H1 (cell line): ENCODE measurements around the gene KPNA1. TPM values are rescaled to one million over a fixed set of nuclear protein-coding genes. Genes with fewer than 3 reads are reported as not detected.

Experiments used
- polyA plus RNA-seq, 7 experiments: library from polyadenylated mRNA; depleted of rRNA in 3 of 7; stranded (reverse) in 5 of 7; unstranded in 2 of 7; fragments of >200 nt in 5 of 7; fragments of 200-250 nt in 2 of 7; gene quantifications; 1 replicate in 5 of 7; 2 replicates in 1 of 7; 4 replicates in 1 of 7; pipeline versions ENCODE4 v1.2.1 to v1.2.3, GENCODE V29; 2011 to 2013; ENCODE audit warnings: missing spikeins in 2 of 7, mixed read lengths in 2 of 7
- small RNA-seq: library from polyadenylated mRNA; stranded (forward); fragments of <200 nt; extraction: miRNeasy Mini kit (QIAGEN cat#:217004); gene quantifications from one replicate; pipeline ENCODE3, GENCODE V24; 2013; ENCODE audit not compliant: insufficient read depth
- total RNA-seq: library from RNA; stranded (reverse); fragmentation: NEBNext Ultra II Directional; extraction: Animal tissue kit (Norgen Biotek cat#: 25700); gene quantifications from 2 replicates; pipeline ENCODE4 v1.2.1, GENCODE V29; 2021

KPNA1 gene
- total and polyA plus RNA-seq, 2 of the 8 experiments (the other 6 are each of a cell fraction or from before 2014, with no cell fraction given), result 14.8 to 63.0 TPM

Small RNAs within 50 kb of the gene (small RNA-seq; reads per million reads assigned to genes)
- gene AC083798.1 (not detected), gene AC096861.1 (not detected)

Other genes with a start within 250 kb of the KPNA1 start
- not detected in 2 replicates for gene CSTA, start 189.7 kb downstream of the KPNA1 start, total RNA-seq
- gene CSTA, start 189.7 kb downstream of the KPNA1 start, polyA plus RNA-seq (2011; rRNA removed), result not detected in 2 replicates
- gene MIX23, start 131.7 kb downstream of the KPNA1 start, total RNA-seq, result 69.6 and 90.1 TPM in 2 replicates
- gene MIX23, start 131.7 kb downstream of the KPNA1 start, polyA plus RNA-seq (2011; rRNA removed), result 10.9 and 22.1 TPM in 2 replicates
- gene FAM162A, start 130.8 kb downstream of the KPNA1 start, total RNA-seq, result 54.1 and 59.7 TPM in 2 replicates
- gene FAM162A, start 130.8 kb downstream of the KPNA1 start, polyA plus RNA-seq (2011; rRNA removed), result 21.0 and 38.2 TPM in 2 replicates
- 2.7 and 3.5 TPM in 2 replicates for gene WDR5B, start 98.9 kb downstream of the KPNA1 start, total RNA-seq
- 1.4 and 1.9 TPM in 2 replicates for gene WDR5B, start 98.9 kb downstream of the KPNA1 start, polyA plus RNA-seq (2011; rRNA removed)
- 3.4 and 3.7 TPM in 2 replicates for gene PARP9, start 49.4 kb upstream of the KPNA1 start, total RNA-seq
- 1.9 and 4.5 TPM in 2 replicates for gene PARP9, start 49.4 kb upstream of the KPNA1 start, polyA plus RNA-seq (2011; rRNA removed)
- 8.4 and 11.3 TPM in 2 replicates for gene DTX3L, start 49.4 kb upstream of the KPNA1 start, total RNA-seq
- 1.7 and 1.9 TPM in 2 replicates for gene DTX3L, start 49.4 kb upstream of the KPNA1 start, polyA plus RNA-seq (2011; rRNA removed)
- 0.21 and 0.37 TPM in 2 replicates for gene PARP15, start 62.7 kb upstream of the KPNA1 start, total RNA-seq
- 0.33 and 0.45 TPM in 2 replicates for gene PARP15, start 62.7 kb upstream of the KPNA1 start, polyA plus RNA-seq (2011; rRNA removed)
- 15.9 and 17.6 TPM in 2 replicates for gene PARP14, start 165.9 kb upstream of the KPNA1 start, total RNA-seq
- 8.2 and 12.6 TPM in 2 replicates for gene PARP14, start 165.9 kb upstream of the KPNA1 start, polyA plus RNA-seq (2011; rRNA removed)